HFFc6 (cell line): ENCODE measurements around the gene RSU1. TPM values are rescaled to one million over a fixed set of nuclear protein-coding genes. Genes with fewer than 3 reads are reported as not detected.

Experiments
- DNase-seq: peaks from one replicate; pipeline ENCODE4 v3.0.0-alpha.2; 2018
- H3K27ac Mint-ChIP-seq: 2 replicates; pipeline ENCODE4 v1.8.0; 2020; ENCODE audit warnings: mild to moderate bottlenecking, mixed read lengths
- H3K27me3 Mint-ChIP-seq: 2 replicates; pipeline ENCODE4 v1.8.0; 2021; ENCODE audit warnings: mild to moderate bottlenecking, moderate library complexity, mixed read lengths; ENCODE audit not compliant: insufficient read depth
- H3K36me3 Mint-ChIP-seq: 2 replicates; pipeline ENCODE4 v1.8.0; 2021; ENCODE audit warnings: low read depth, mixed read lengths
- H3K4me1 Mint-ChIP-seq: 2 replicates; pipeline ENCODE4 v1.8.0; 2020; ENCODE audit warnings: low read depth, mixed read lengths
- H3K4me3 Mint-ChIP-seq: 2 replicates; pipeline ENCODE4 v1.8.0; 2020; ENCODE audit warnings: mild to moderate bottlenecking, moderate library complexity, mixed read lengths
- H3K9me3 Mint-ChIP-seq: 2 replicates; pipeline ENCODE4 v1.8.0; 2020; ENCODE audit warnings: mild to moderate bottlenecking, mixed read lengths
- CTCF ChIP-seq: fragments of 200-600 bp; sonication (generic); IDR thresholded peaks from 2 replicates; pipeline ENCODE4 v1.5.0; 2021; ENCODE audit warnings: antibody characterized with exemption, mild to moderate bottlenecking
- total RNA-seq, 6 experiments: library from RNA; stranded (reverse); fragmentation: NEBNext Ultra II Directional; extraction: Animal tissue kit (Norgen Biotek cat#: 25700); gene quantifications; 2 replicates in 1 of 6; 3 replicates in 5 of 6; pipeline ENCODE4 v1.2.3, GENCODE V29; 2021

The RSU1 gene
- total RNA-seq, 6 experiments from 2014 or later = 182 to 239 (median 205) TPM

- no peaks in the 10 kb centered on the region; the same call in 1 of the 2 replicates for H3K4me1 Mint-ChIP-seq
- TF ChIP-seq CTCF = no peak
- no peak overlapping the region for H3K27ac Mint-ChIP-seq
- no peaks in the 10 kb centered on the region for H3K9me3 Mint-ChIP-seq
- no peak overlapping the region for H3K4me3 Mint-ChIP-seq
- DNase-seq = no peak
- peaks cover 20% of the 10 kb centered on the region for H3K36me3 Mint-ChIP-seq
- H3K27me3 Mint-ChIP-seq = no peaks in the 10 kb centered on the region
Measured at GRCh38 chr10:16787361-16787791, 29.8 kb downstream of the RSU1 start.

- H3K36me3 Mint-ChIP-seq = no peaks in the 10 kb centered on the region
- TF ChIP-seq CTCF = no peak
- DNase-seq = no peak
- H3K27me3 Mint-ChIP-seq = no peaks in the 10 kb centered on the region
- H3K27ac Mint-ChIP-seq = no peak overlapping the region
- peaks cover 15% of the 10 kb centered on the region for H3K4me1 Mint-ChIP-seq
- H3K9me3 Mint-ChIP-seq = no peaks in the 10 kb centered on the region
- no peak overlapping the region for H3K4me3 Mint-ChIP-seq
Measured at GRCh38 chr10:16780338-16780880, 36.8 kb downstream of the RSU1 start.

- Mint-ChIP-seq H3K36me3 (no peaks in the 10 kb centered on the region), H3K27ac (no peak overlapping the region), H3K4me3 (no peak overlapping the region), H3K9me3 (no peaks in the 10 kb centered on the region), H3K4me1 (peaks cover 15% of the 10 kb centered on the region), H3K27me3 (no peaks in the 10 kb centered on the region)
- no peak for TF ChIP-seq CTCF
- DNase-seq = no peak
Measured at GRCh38 chr10:16779384-16779915, 37.8 kb downstream of the RSU1 start.

- H3K36me3 Mint-ChIP-seq = no peaks in the 10 kb centered on the region
- no peaks in the 10 kb centered on the region for H3K9me3 Mint-ChIP-seq
- H3K4me1 Mint-ChIP-seq = peaks cover 15% of the 10 kb centered on the region
- H3K4me3 Mint-ChIP-seq = peak overlapping the region; percentile 19; the same call in 1 of the 2 replicates
- DNase-seq = peak; percentile 39
- peak overlapping the region; percentile 49 for H3K27ac Mint-ChIP-seq
- TF ChIP-seq CTCF = peak; percentile 93
- no peaks in the 10 kb centered on the region for H3K27me3 Mint-ChIP-seq
Measured at GRCh38 chr10:16777473-16778370, 39.5 kb downstream of the RSU1 start.

- no peaks in the 10 kb centered on the region for H3K9me3 Mint-ChIP-seq
- no peaks in the 10 kb centered on the region for H3K36me3 Mint-ChIP-seq
- H3K4me3 Mint-ChIP-seq = peak overlapping the region; percentile 19; the same call in 1 of the 2 replicates
- H3K4me1 Mint-ChIP-seq = peaks cover 15% of the 10 kb centered on the region
- no peaks in the 10 kb centered on the region for H3K27me3 Mint-ChIP-seq
- DNase-seq = no peak
- TF ChIP-seq CTCF = no peak
- H3K27ac Mint-ChIP-seq = peak overlapping the region; percentile 45; the same call in 1 of the 2 replicates
Measured at GRCh38 chr10:16776896-16777295, 40.3 kb downstream of the RSU1 start.
